ENCODE results near the gene C11orf52. TPM values are rescaled to one million over a fixed set of nuclear protein-coding genes. Genes with fewer than 3 reads are reported as not detected.

C11orf52 gene
- total RNA-seq, 1 donor from 2014 or later, result 1.2 TPM

- intact Hi-C loops (cut with micrococcal nuclease), result no loop called here
- no peaks in the 10 kb centered on the region for H3K9me3 ChIP-seq (replicated peaks)
- no peak for TF ChIP-seq CTCF (IDR thresholded peaks at IDR 0.05; ENCODE audit: borderline replicate concordance)
- H3K27me3 ChIP-seq (ENCODE audit: low read depth), result peaks cover 15% of the 10 kb centered on the region
- H3K4me1 ChIP-seq, result peaks cover 65% of the 10 kb centered on the region
- DNase-seq, result no peak
- peaks cover 17% of the 10 kb centered on the region for H3K36me3 ChIP-seq
- H3K27ac ChIP-seq (replicated peaks), result peak overlapping the region; percentile 99
- peak overlapping the region; percentile 77 for H3K4me3 ChIP-seq
These were observed 4.7 kb upstream of the C11orf52 start for GRCh38 chr11:111913997-111914396.

- intact Hi-C loops (cut with micrococcal nuclease), result no loop called here
- H3K27me3 ChIP-seq (ENCODE audit: low read depth), result peaks cover 15% of the 10 kb centered on the region
- no peak for TF ChIP-seq CTCF (IDR thresholded peaks at IDR 0.05; ENCODE audit: borderline replicate concordance)
- H3K27ac ChIP-seq (replicated peaks), result peak overlapping the region; percentile 19
- H3K4me1 ChIP-seq, result peaks cover 59% of the 10 kb centered on the region
- H3K4me3 ChIP-seq, result no peak overlapping the region
- no peaks in the 10 kb centered on the region for H3K36me3 ChIP-seq
- DNase-seq, result no peak
- H3K9me3 ChIP-seq (replicated peaks), result no peaks in the 10 kb centered on the region
These were observed 1.9 kb upstream of the C11orf52 start for GRCh38 chr11:111916768-111917167.

GRCh38 chr11:111917312-111917711 is 1.4 kb upstream of the C11orf52 start:
- Histone ChIP-seq H3K27me3 (ENCODE audit: low read depth) (peaks cover 12% of the 10 kb centered on the region), H3K4me1 (peaks cover 62% of the 10 kb centered on the region), H3K4me3 (no peak overlapping the region), H3K9me3 (replicated peaks) (no peaks in the 10 kb centered on the region), H3K36me3 (no peaks in the 10 kb centered on the region), H3K27ac (replicated peaks) (no peak overlapping the region)
- intact Hi-C loops (cut with micrococcal nuclease), result no loop called here
- DNase-seq, result no peak
- TF ChIP-seq CTCF (IDR thresholded peaks at IDR 0.05; ENCODE audit: borderline replicate concordance), result no peak

- H3K27ac ChIP-seq (replicated peaks), result peak overlapping the region; percentile 75
- no peak overlapping the region for H3K4me3 ChIP-seq
These were observed 925 bp upstream of the C11orf52 start for GRCh38 chr11:111917788-111918187.

GRCh38 chr11:111920908-111921307 is 2.2 kb downstream of the C11orf52 start:
- H3K4me3 ChIP-seq, result no peak overlapping the region
- no peak for DNase-seq
- intact Hi-C loops (cut with micrococcal nuclease), result no loop called here
- H3K9me3 ChIP-seq (replicated peaks), result no peaks in the 10 kb centered on the region
- no peaks in the 10 kb centered on the region for H3K27me3 ChIP-seq (ENCODE audit: low read depth)
- H3K4me1 ChIP-seq, result peaks cover 72% of the 10 kb centered on the region
- no peak for TF ChIP-seq CTCF (IDR thresholded peaks at IDR 0.05; ENCODE audit: borderline replicate concordance)
- H3K36me3 ChIP-seq, result no peaks in the 10 kb centered on the region
- peak overlapping the region; percentile 24 for H3K27ac ChIP-seq (replicated peaks)

More at GRCh38 chr11:111917788-111918187, 925 bp upstream of the C11orf52 start:
- Histone ChIP-seq H3K9me3 (replicated peaks) (no peaks in the 10 kb centered on the region), H3K4me1 (peaks cover 62% of the 10 kb centered on the region), H3K36me3 (no peaks in the 10 kb centered on the region), H3K27me3 (ENCODE audit: low read depth) (peaks cover 8% of the 10 kb centered on the region)
- DNase-seq, result no peak
- TF ChIP-seq CTCF (IDR thresholded peaks at IDR 0.05; ENCODE audit: borderline replicate concordance), result no peak
- intact Hi-C loops (cut with micrococcal nuclease), result no loop called here

All from left ventricle myocardium inferior (tissue), 1 donor.